Astrocyte (in vitro differentiated cells and primary cell): ENCODE measurements around the gene SCFD1.
"Not testable (repeated sequence)": the region's sequence is repeated elsewhere in the genome, so short reads cannot be mapped to it uniquely, and the experiment has no call there.

Experiments
- EZH2 ChIP-seq: IDR thresholded peaks from 2 replicates; pipeline ENCODE4 v1.6.1; 2012; ENCODE audit warnings: mild to moderate bottlenecking, low read length, inconsistent platforms; ENCODE audit not compliant: insufficient read depth
- TF ChIP-seq, protein P1 (sequence below): IDR thresholded peaks from 2 replicates; pipeline ENCODE4 v1.5.1; 2011; ENCODE audit warnings: low read depth, mild to moderate bottlenecking, inconsistent platforms, low read length, moderate library complexity; ENCODE audit not compliant: insufficient read depth

DNA sequence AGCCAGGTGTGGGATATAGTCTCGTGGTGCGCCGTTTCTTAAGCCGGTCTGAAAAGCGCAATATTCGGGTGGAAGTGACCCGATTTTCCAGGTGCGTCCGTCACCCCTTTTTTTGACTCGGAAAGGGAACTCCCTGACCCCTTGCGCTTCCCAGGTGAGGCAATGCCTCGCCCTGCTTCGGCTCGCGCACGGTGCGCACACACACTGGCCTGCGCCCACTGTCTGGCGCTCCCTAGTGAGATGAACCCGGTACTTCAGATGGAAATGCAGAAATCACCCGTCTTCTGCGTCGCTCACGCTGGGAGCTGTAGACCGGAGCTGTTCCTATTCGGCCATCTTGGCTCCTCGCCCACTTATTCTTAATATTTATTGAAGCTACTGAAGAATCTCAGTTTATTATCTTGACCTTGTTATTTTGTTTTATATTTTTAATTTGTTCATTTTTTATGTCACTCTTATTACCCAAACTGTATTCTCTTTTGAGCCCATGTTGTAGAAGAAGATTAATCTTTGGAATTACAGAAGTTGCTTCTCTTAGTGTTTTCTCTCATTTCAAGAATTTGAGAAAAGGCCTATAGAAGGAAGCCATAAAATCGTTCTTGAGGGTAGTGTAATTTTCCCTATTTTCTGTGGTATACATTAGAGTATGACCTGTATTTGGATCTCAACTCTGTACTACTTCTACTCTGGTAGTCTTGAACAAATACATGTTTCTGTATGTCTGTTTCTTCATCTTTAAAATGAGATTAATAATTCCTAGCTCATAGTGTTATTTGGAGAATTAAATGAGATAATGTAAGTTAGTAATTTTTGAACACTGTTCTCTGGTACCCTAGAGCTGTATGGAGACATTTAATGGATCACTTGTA lies 68.6 kb downstream of the SCFD1 start:
- TF ChIP-seq, protein P1, sequence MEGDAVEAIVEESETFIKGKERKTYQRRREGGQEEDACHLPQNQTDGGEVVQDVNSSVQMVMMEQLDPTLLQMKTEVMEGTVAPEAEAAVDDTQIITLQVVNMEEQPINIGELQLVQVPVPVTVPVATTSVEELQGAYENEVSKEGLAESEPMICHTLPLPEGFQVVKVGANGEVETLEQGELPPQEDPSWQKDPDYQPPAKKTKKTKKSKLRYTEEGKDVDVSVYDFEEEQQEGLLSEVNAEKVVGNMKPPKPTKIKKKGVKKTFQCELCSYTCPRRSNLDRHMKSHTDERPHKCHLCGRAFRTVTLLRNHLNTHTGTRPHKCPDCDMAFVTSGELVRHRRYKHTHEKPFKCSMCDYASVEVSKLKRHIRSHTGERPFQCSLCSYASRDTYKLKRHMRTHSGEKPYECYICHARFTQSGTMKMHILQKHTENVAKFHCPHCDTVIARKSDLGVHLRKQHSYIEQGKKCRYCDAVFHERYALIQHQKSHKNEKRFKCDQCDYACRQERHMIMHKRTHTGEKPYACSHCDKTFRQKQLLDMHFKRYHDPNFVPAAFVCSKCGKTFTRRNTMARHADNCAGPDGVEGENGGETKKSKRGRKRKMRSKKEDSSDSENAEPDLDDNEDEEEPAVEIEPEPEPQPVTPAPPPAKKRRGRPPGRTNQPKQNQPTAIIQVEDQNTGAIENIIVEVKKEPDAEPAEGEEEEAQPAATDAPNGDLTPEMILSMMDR = not testable (repeated sequence)
- not testable (repeated sequence) for TF ChIP-seq EZH2
